Esophagus squamous epithelium (tissue), 4 donors: ENCODE measurements around the gene PCDHGC4.

Experiments
- POLR2A ChIP-seq, 4 donors: fragments of 450-650 bp; IDR thresholded peaks; one replicate each; pipeline ENCODE4 v1.6.1; 2017; ENCODE audit warnings: antibody characterized with exemption in 4 of 4, mild to moderate bottlenecking in 4 of 4, moderate library complexity in 3 of 4
- TF ChIP-seq, protein P1 (sequence below), 6 experiments: fragments of 450-650 bp in 4 of 6; fragments of 200-600 bp in 2 of 6; sonication (generic) in 2 of 6; IDR thresholded peaks; one replicate each; pipeline ENCODE4 v1.5.1; 2016 to 2019; ENCODE audit warnings: antibody characterized with exemption in 6 of 6, mild to moderate bottlenecking in 4 of 6, moderate library complexity in 4 of 6

DNA sequence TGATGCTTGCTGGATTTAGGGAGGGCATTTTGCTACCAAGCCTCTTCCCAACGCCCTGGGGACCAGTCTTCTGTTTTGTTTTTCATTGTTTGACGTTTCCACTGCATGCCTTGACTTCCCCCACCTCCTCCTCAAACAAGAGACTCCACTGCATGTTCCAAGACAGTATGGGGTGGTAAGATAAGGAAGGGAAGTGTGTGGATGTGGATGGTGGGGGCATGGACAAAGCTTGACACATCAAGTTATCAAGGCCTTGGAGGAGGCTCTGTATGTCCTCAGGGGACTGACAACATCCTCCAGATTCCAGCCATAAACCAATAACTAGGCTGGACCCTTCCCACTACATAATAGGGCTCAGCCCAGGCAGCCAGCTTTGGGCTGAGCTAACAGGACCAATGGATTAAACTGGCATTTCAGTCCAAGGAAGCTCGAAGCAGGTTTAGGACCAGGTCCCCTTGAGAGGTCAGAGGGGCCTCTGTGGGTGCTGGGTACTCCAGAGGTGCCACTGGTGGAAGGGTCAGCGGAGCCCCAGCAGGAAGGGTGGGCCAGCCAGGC is 27.0 kb downstream of the PCDHGC4 start:
- TF ChIP-seq, protein P1, sequence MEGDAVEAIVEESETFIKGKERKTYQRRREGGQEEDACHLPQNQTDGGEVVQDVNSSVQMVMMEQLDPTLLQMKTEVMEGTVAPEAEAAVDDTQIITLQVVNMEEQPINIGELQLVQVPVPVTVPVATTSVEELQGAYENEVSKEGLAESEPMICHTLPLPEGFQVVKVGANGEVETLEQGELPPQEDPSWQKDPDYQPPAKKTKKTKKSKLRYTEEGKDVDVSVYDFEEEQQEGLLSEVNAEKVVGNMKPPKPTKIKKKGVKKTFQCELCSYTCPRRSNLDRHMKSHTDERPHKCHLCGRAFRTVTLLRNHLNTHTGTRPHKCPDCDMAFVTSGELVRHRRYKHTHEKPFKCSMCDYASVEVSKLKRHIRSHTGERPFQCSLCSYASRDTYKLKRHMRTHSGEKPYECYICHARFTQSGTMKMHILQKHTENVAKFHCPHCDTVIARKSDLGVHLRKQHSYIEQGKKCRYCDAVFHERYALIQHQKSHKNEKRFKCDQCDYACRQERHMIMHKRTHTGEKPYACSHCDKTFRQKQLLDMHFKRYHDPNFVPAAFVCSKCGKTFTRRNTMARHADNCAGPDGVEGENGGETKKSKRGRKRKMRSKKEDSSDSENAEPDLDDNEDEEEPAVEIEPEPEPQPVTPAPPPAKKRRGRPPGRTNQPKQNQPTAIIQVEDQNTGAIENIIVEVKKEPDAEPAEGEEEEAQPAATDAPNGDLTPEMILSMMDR (IDR thresholded peaks at IDR 0.05), result no peak
- TF ChIP-seq POLR2A (IDR thresholded peaks at IDR 0.05), result no peak
